Hepatocyte (in vitro differentiated cells): ENCODE data around the gene LGR4. TPM values are rescaled to one million over a fixed set of nuclear protein-coding genes. Genes with fewer than 3 reads are reported as not detected.

Experiments used
- DNase-seq: peaks from one replicate; pipeline ENCODE4 v3.0.0-alpha.2; 2016; ENCODE audit warnings: low spot score
- H2AFZ ChIP-seq: fragments of 200-600 bp; sonication (generic); 2 replicates; pipeline ENCODE4 v1.6.0; 2016; ENCODE audit warnings: antibody characterized with exemption, mild to moderate bottlenecking
- H3K27ac ChIP-seq: fragments of 200-600 bp; sonication (generic); 2 replicates; pipeline ENCODE4 v1.5.1; 2016; ENCODE audit warnings: mild to moderate bottlenecking
- H3K27me3 ChIP-seq: fragments of 200-600 bp; sonication (generic); 2 replicates; pipeline ENCODE4 v1.6.1; 2016
- H3K36me3 ChIP-seq: fragments of 200-600 bp; sonication (generic); replicated peaks from 2 replicates; pipeline ENCODE4 v1.5.1; 2016; ENCODE audit warnings: low read depth; ENCODE audit not compliant: insufficient read depth
- H3K4me1 ChIP-seq: fragments of 200-600 bp; sonication (generic); 2 replicates; pipeline ENCODE4 v1.5.1; 2016; ENCODE audit warnings: mild to moderate bottlenecking, moderate library complexity; ENCODE audit not compliant: insufficient read depth
- H3K4me2 ChIP-seq: fragments of 200-600 bp; sonication (generic); 2 replicates; pipeline ENCODE4 v1.6.0; 2016
- H3K4me3 ChIP-seq: fragments of 200-600 bp; sonication (generic); 2 replicates; pipeline ENCODE4 v1.5.1; 2016; ENCODE audit warnings: mild to moderate bottlenecking
- H3K79me2 ChIP-seq: fragments of 200-600 bp; sonication (generic); 2 replicates; pipeline ENCODE4 v1.6.0; 2017; ENCODE audit warnings: mild to moderate bottlenecking
- H3K9me2 ChIP-seq: fragments of 200-600 bp; sonication (generic); replicated peaks from 2 replicates; pipeline ENCODE4 v1.6.0; 2017; ENCODE audit warnings: mild to moderate bottlenecking; ENCODE audit not compliant: insufficient read depth
- H3K9me3 ChIP-seq: fragments of 200-600 bp; sonication (generic); 2 replicates; pipeline ENCODE4 v1.5.1; 2016; ENCODE audit warnings: low read depth, mild to moderate bottlenecking
- H4K20me1 ChIP-seq: fragments of 200-600 bp; sonication (generic); 2 replicates; pipeline ENCODE4 v1.6.0; 2016; ENCODE audit warnings: mild to moderate bottlenecking; ENCODE audit not compliant: insufficient read depth, poor library complexity, severe bottlenecking
- EZH2 ChIP-seq: fragments of 200-600 bp; sonication (generic); IDR thresholded peaks from 2 replicates; pipeline ENCODE4 v1.6.1; 2016; ENCODE audit warnings: antibody characterized with exemption, mild to moderate bottlenecking, borderline replicate concordance
- EZH2phosphoT487 ChIP-seq: fragments of 200-600 bp; sonication (generic); IDR thresholded peaks from one replicate; pipeline ENCODE4 v1.6.1; 2018; ENCODE audit warnings: antibody characterized with exemption, mild to moderate bottlenecking, low read depth, moderate library complexity; ENCODE audit not compliant: unreplicated experiment, severe bottlenecking
- WGBS: methylation state at CpG from one replicate; pipeline ENCODE4 v1.1.6; 2016; ENCODE audit warnings: low lambda C conversion rate; ENCODE audit errors: missing lambda C conversion rate; 5-methylcytosine and 5-hydroxymethylcytosine counted together
- polyA plus RNA-seq: library from polyadenylated mRNA; unstranded; fragments of >200 nt; fragmentation: Nextera tagmentation; extraction: Ambion mirVana; gene quantifications from 2 replicates; pipeline ENCODE4 v1.2.1, GENCODE V29; 2016
- total RNA-seq: library from RNA; depleted of rRNA; stranded (reverse); fragments of >200 nt; gene quantifications from 2 replicates; pipeline ENCODE4 v1.2.3, GENCODE V29; 2014
- TF ChIP-seq, protein P1 (sequence below): fragments of 200-600 bp; sonication (generic); IDR thresholded peaks from 2 replicates; pipeline ENCODE4 v1.5.1; 2016; ENCODE audit warnings: antibody characterized with exemption, mild to moderate bottlenecking; ENCODE audit not compliant: poor library complexity

LGR4 gene
- total and polyA plus RNA-seq, 2 experiments from 2014 or later, result 27.2 to 115 TPM

DNA sequence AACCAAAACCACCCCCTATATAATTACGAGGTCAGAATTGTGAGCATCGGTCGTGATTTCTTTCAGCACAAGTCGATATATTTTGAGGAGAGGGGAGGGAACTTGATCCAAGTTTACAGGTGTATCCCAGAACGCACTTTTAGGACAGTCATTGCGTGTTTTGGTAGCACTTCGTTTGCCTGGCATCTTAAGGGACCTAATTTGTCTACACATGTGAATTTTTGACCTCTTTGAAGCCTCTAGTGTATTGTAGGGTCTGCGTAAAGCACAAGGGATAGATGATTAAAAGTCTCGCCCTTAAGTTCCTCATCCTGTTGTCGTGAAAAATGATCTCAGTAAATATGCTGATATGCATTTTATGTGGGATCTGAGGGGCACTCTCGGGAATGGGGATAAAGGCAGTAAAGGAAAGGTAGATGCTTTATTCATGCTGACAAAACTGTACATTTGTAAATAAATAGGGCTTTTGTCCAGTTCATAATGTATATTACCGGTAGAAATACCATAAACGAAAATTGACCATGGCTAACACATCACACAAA is 108.9 kb downstream of the LGR4 start:
- no peaks in the 10 kb centered on the region for H3K36me3 ChIP-seq
- no peaks in the 10 kb centered on the region for H3K9me3 ChIP-seq
- peaks cover 11% of the 10 kb centered on the region for H3K4me1 ChIP-seq
- no peaks in the 10 kb centered on the region for H3K9me2 ChIP-seq
- peak overlapping the region; percentile 33 for H3K4me3 ChIP-seq
- TF ChIP-seq EZH2phosphoT487 (no peak), EZH2 (no peak)
- TF ChIP-seq, protein P1, sequence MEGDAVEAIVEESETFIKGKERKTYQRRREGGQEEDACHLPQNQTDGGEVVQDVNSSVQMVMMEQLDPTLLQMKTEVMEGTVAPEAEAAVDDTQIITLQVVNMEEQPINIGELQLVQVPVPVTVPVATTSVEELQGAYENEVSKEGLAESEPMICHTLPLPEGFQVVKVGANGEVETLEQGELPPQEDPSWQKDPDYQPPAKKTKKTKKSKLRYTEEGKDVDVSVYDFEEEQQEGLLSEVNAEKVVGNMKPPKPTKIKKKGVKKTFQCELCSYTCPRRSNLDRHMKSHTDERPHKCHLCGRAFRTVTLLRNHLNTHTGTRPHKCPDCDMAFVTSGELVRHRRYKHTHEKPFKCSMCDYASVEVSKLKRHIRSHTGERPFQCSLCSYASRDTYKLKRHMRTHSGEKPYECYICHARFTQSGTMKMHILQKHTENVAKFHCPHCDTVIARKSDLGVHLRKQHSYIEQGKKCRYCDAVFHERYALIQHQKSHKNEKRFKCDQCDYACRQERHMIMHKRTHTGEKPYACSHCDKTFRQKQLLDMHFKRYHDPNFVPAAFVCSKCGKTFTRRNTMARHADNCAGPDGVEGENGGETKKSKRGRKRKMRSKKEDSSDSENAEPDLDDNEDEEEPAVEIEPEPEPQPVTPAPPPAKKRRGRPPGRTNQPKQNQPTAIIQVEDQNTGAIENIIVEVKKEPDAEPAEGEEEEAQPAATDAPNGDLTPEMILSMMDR, result no peak
- H3K27ac ChIP-seq, result peak overlapping the region; percentile 81
- peaks cover 27% of the 10 kb centered on the region for H3K79me2 ChIP-seq
- DNase-seq, result no peak
- peak overlapping the region; percentile 86 for H3K4me2 ChIP-seq
- peak overlapping the region; percentile 51 for H2AFZ ChIP-seq
- 46% methylated on average over 13 of the region's 13 CpGs for WGBS
- H4K20me1 ChIP-seq, result no peaks in the 10 kb centered on the region
- H3K27me3 ChIP-seq, result no peaks in the 10 kb centered on the region

DNA sequence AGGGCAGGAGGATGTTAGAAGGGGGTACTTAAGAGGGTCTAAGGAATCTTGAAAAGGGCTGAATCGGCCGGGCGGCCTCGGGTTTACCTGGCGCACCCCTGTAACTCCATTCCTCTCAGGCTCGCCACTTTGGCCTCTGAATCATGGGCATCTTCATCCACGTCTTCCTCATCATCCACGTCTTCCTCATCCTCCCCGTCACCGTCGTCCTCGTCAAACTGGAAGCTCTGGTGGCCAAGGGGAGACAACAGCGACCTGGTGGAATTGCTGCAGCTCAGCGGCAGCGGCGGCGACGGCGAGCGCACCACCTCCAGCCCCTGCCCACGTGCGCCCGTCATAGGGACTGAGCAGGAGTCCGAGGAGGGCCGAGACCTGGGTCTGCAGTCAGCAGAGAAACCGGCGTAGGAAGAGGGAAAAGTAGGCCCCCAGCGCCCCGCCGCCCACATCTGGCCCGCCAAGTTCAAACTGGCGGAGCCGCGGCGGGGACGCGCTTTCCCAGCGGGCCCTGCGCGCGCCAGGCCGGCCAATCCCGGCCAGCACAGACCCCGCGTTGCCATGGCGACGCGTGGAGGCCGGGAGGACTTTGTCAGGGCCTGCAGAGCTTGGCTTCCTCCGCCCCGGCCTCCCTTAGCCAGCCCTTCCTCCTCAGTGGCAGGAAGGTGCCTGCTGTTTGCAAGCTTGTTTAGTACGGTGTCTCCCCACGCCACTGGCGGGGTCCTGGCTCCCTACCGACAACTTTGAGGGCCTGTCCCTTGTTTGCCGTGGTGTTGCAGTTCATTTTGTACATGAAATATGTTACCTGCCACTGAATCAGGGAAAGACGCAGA is 109.6 kb downstream of the LGR4 start, which contains the start of gene CCDC34:
Gene CCDC34 (minus strand): TSS at position 467 of the 827 bp plus-strand sequence. CDS start 21 bp downstream, at position 446.
- TF ChIP-seq, protein P1, result no peak
- TF ChIP-seq EZH2phosphoT487 (no peak), EZH2 (no peak)
- peak within 1 kb of the TSS; percentile 81 for H3K27ac ChIP-seq
- H4K20me1 ChIP-seq, result no peaks in the 10 kb centered on the region
- no peaks in the 10 kb centered on the region for H3K36me3 ChIP-seq
- H3K27me3 ChIP-seq, result no peaks in the 10 kb centered on the region
- H3K4me1 ChIP-seq, result peaks cover 11% of the 10 kb centered on the region
- H3K79me2 ChIP-seq, result peaks cover 27% of the 10 kb centered on the region
- H3K4me3 ChIP-seq, result peak within 1 kb of the TSS; percentile 76
- peak within 1 kb of the TSS; percentile 86 for H3K4me2 ChIP-seq
- H2AFZ ChIP-seq, result peak within 1 kb of the TSS; percentile 77
- DNase-seq, result peak; percentile 98
- H3K9me3 ChIP-seq, result no peaks in the 10 kb centered on the region
- 2% methylated on average over 52 of the region's 57 CpGs for WGBS
- H3K9me2 ChIP-seq, result no peaks in the 10 kb centered on the region

GRCh38 chr11:27361649-27362431 is 110.8 kb downstream of the LGR4 start:
- no peak for DNase-seq
- H3K4me2 ChIP-seq, result peak overlapping the region; percentile 86
- no peaks in the 10 kb centered on the region for H3K36me3 ChIP-seq
- TF ChIP-seq EZH2phosphoT487, result no peak
- TF ChIP-seq, protein P1, result no peak
- TF ChIP-seq EZH2, result no peak
- H3K9me2 ChIP-seq, result no peaks in the 10 kb centered on the region
- H3K9me3 ChIP-seq, result no peaks in the 10 kb centered on the region
- peaks cover 11% of the 10 kb centered on the region for H3K4me1 ChIP-seq
- peak overlapping the region; percentile 80 for H3K27ac ChIP-seq
- peaks cover 27% of the 10 kb centered on the region for H3K79me2 ChIP-seq
- H3K27me3 ChIP-seq, result no peaks in the 10 kb centered on the region
- 52% methylated on average over 8 of the region's 8 CpGs for WGBS
- no peaks in the 10 kb centered on the region for H4K20me1 ChIP-seq
- peak overlapping the region; percentile 77 for H2AFZ ChIP-seq
- peak overlapping the region; percentile 76 for H3K4me3 ChIP-seq
